RWPE2 (cell line): Measurements from ENCODE around the gene DOHH.

Experiments used
- ATAC-seq: fragments of 200-7000 bp; cut with Tn5 transposase; 3 replicates; pipeline ENCODE4 v1.9.1; 2021; ENCODE audit warnings: low read depth
- DNase-seq: peaks from one replicate; pipeline ENCODE4 v3.0.0-alpha.2; 2020; ENCODE audit warnings: low spot score
- H3K27ac ChIP-seq: fragments of 450-650 bp; 2 replicates; pipeline ENCODE4 v1.5.1; 2017; ENCODE audit warnings: mild to moderate bottlenecking; ENCODE audit not compliant: poor library complexity, severe bottlenecking
- H3K27me3 ChIP-seq: fragments of 250-450 bp; sonication (Bioruptor Pico); 2 replicates; pipeline ENCODE4 v1.5.1; 2021; ENCODE audit warnings: mild to moderate bottlenecking, moderate library complexity; ENCODE audit not compliant: insufficient read depth, poor library complexity, severe bottlenecking
- H3K36me3 ChIP-seq: fragments of 250-450 bp; sonication (Bioruptor Pico); 2 replicates; pipeline ENCODE4 v1.5.1; 2020; ENCODE audit warnings: low read depth, mild to moderate bottlenecking, moderate library complexity
- H3K4me1 ChIP-seq: fragments of 250-450 bp; sonication (Bioruptor Pico); 2 replicates; pipeline ENCODE4 v1.5.1; 2021; ENCODE audit warnings: mild to moderate bottlenecking, moderate library complexity; ENCODE audit not compliant: insufficient read depth, poor library complexity, severe bottlenecking
- H3K4me3 ChIP-seq: fragments of 250-450 bp; sonication (Bioruptor Pico); 2 replicates; pipeline ENCODE4 v1.5.1; 2021; ENCODE audit warnings: mild to moderate bottlenecking, moderate library complexity; ENCODE audit not compliant: severe bottlenecking
- H3K9me3 ChIP-seq: fragments of 250-450 bp; sonication (Bioruptor Pico); 2 replicates; pipeline ENCODE4 v1.5.1; 2021; ENCODE audit warnings: mild to moderate bottlenecking, moderate library complexity; ENCODE audit not compliant: severe bottlenecking
- CTCF ChIP-seq: fragments of 450-650 bp; IDR thresholded peaks from one replicate; pipeline ENCODE4 v1.5.1; 2017; ENCODE audit warnings: mild to moderate bottlenecking, moderate library complexity; ENCODE audit not compliant: poor library complexity, severe bottlenecking

The DOHH gene

GRCh38 chr19:3520166-3521103 is 20.0 kb upstream of the DOHH start:
- H3K4me1 ChIP-seq: peaks cover 11% of the 10 kb centered on the region
- DNase-seq (no peak), ATAC-seq (peak; percentile 84)
- H3K36me3 ChIP-seq: peaks cover 27% of the 10 kb centered on the region
- no peak overlapping the region for H3K4me3 ChIP-seq
- peak; percentile 6 for TF ChIP-seq CTCF
- no peaks in the 10 kb centered on the region for H3K9me3 ChIP-seq
- H3K27ac ChIP-seq: peak overlapping the region; percentile 29
- no peaks in the 10 kb centered on the region for H3K27me3 ChIP-seq

GRCh38 chr19:3519126-3519525 is 18.7 kb upstream of the DOHH start:
- peaks cover 18% of the 10 kb centered on the region for H3K36me3 ChIP-seq
- H3K4me1 ChIP-seq: peaks cover 11% of the 10 kb centered on the region

GRCh38 chr19:3518659-3519058 is 18.2 kb upstream of the DOHH start:
- ATAC-seq: no peak
- Histone ChIP-seq H3K4me3 (no peak overlapping the region), H3K9me3 (no peaks in the 10 kb centered on the region), H3K36me3 (peaks cover 15% of the 10 kb centered on the region), H3K27me3 (no peaks in the 10 kb centered on the region), H3K4me1 (peaks cover 11% of the 10 kb centered on the region), H3K27ac (no peak overlapping the region)
- no peak for DNase-seq
- no peak for TF ChIP-seq CTCF

More at GRCh38 chr19:3519126-3519525, 18.7 kb upstream of the DOHH start:
- DNase-seq (no peak), ATAC-seq (no peak)
- no peak for TF ChIP-seq CTCF
- H3K4me3 ChIP-seq: no peak overlapping the region
- no peaks in the 10 kb centered on the region for H3K27me3 ChIP-seq
- H3K27ac ChIP-seq: no peak overlapping the region
- no peaks in the 10 kb centered on the region for H3K9me3 ChIP-seq

GRCh38 chr19:3518255-3518654 is 17.8 kb upstream of the DOHH start:
- H3K27ac ChIP-seq: no peak overlapping the region

More at GRCh38 chr19:3518255-3518654, 17.8 kb upstream of the DOHH start:
- DNase-seq (no peak), ATAC-seq (no peak)
- H3K4me1 ChIP-seq: peaks cover 11% of the 10 kb centered on the region
- H3K36me3 ChIP-seq: peaks cover 11% of the 10 kb centered on the region
- TF ChIP-seq CTCF: no peak
- no peaks in the 10 kb centered on the region for H3K27me3 ChIP-seq
- H3K9me3 ChIP-seq: no peaks in the 10 kb centered on the region
- no peak overlapping the region for H3K4me3 ChIP-seq
